SK-N-SH (cell line): ENCODE data around the gene LILRB3.

Source experiments
- CHD2 ChIP-seq: fragments of 150-350 bp; IDR thresholded peaks from 2 replicates; pipeline ENCODE4 v1.6.1; 2018; ENCODE audit warnings: low read length; ENCODE audit not compliant: partially characterized antibody
- CTCF ChIP-seq: fragments of 200-600 bp; sonication (generic); IDR thresholded peaks from 2 replicates; pipeline ENCODE4 v1.6.1; 2017; ENCODE audit warnings: antibody characterized with exemption, mild to moderate bottlenecking, moderate library complexity
- EP300 ChIP-seq, 2 experiments: IDR thresholded peaks; 2 replicates each; pipeline versions ENCODE4 v1.4.0 to v1.6.1; 2012; ENCODE audit warnings: borderline replicate concordance in 1 of 2, low read depth in 1 of 2, low read length in 1 of 2
- EZH2phosphoT487 ChIP-seq: fragments of 200-600 bp; sonication (generic); IDR thresholded peaks from 2 replicates; pipeline ENCODE4 v1.6.1; 2017; ENCODE audit warnings: low read depth, mixed run types, mild to moderate bottlenecking, antibody characterized with exemption, moderate library complexity, borderline replicate concordance
- FOXJ3 ChIP-seq: sonication (generic); formaldehyde crosslinking; IDR thresholded peaks from 2 replicates; pipeline ENCODE4 v1.5.1; 2020; ENCODE audit warnings: mild to moderate bottlenecking, missing genetic modification reagents
- GABPA ChIP-seq: IDR thresholded peaks from 2 replicates; pipeline ENCODE4 v1.4.0; 2012; ENCODE audit warnings: low read depth, mild to moderate bottlenecking
- MAX ChIP-seq: IDR thresholded peaks from 2 replicates; pipeline ENCODE4 v1.4.0; 2012; ENCODE audit warnings: low read depth
- POLR2AphosphoS5 ChIP-seq: IDR thresholded peaks from 2 replicates; pipeline ENCODE4 v1.6.1; 2012; ENCODE audit warnings: low read depth, low read length
- RAD21 ChIP-seq: IDR thresholded peaks from 2 replicates; pipeline ENCODE4 v1.6.1; 2012; ENCODE audit warnings: mild to moderate bottlenecking, low read length
- TCF12 ChIP-seq: IDR thresholded peaks from 2 replicates; pipeline ENCODE4 v1.4.0; 2012
- USF2 ChIP-seq: fragments of 150-350 bp; IDR thresholded peaks from 2 replicates; pipeline ENCODE4 v1.6.1; 2017; ENCODE audit warnings: antibody characterized with exemption, low read length, low read depth, borderline replicate concordance

- no peak for TF ChIP-seq CTCF
- no peak for TF ChIP-seq MAX
- no peak for TF ChIP-seq GABPA
- TF ChIP-seq RAD21, result no peak
- no peak for TF ChIP-seq POLR2AphosphoS5
- no peak for TF ChIP-seq FOXJ3 (CRISPR knock-in tag)
- no peak for TF ChIP-seq CHD2
- no peak for TF ChIP-seq EP300 (IDR thresholded peaks at IDR 0.05; ENCODE audit: borderline replicate concordance in 1 of 2, low read depth in 1 of 2, low read length in 1 of 2)
- no peak for TF ChIP-seq TCF12
- no peak for TF ChIP-seq USF2
- TF ChIP-seq EZH2phosphoT487, result no peak
These were observed 13.6 kb downstream of the LILRB3 start for GRCh38 chr19:54209058-54209810.
